Fibroblast of lung (primary cell): Measurements from ENCODE around the gene RUBCNL. TPM values are rescaled to one million over a fixed set of nuclear protein-coding genes. Genes with fewer than 3 reads are reported as not detected.
A peak's percentile ranks its signal among the peaks of the same experiment; 100 is the strongest.

Experiments used
- DNase-seq, 2 donors: peaks; one replicate each; pipeline versions ENCODE4 v3.0.0 to v3.0.0-alpha.2; 2010; ENCODE audit warnings: low read depth in 2 of 2
- H2AFZ ChIP-seq: 2 replicates; pipeline ENCODE4 v1.5.1; 2012; ENCODE audit warnings: low read length, control low read depth, inconsistent platforms
- H3K27ac ChIP-seq: 2 replicates; pipeline ENCODE4 v1.5.1; 2011; ENCODE audit warnings: low read length, control low read depth; ENCODE audit not compliant: insufficient read depth
- H3K27me3 ChIP-seq: 2 replicates; pipeline ENCODE4 v1.5.1; 2011; ENCODE audit warnings: mild to moderate bottlenecking, low read length; ENCODE audit not compliant: control insufficient read depth, insufficient read depth
- H3K36me3 ChIP-seq: 2 replicates; pipeline ENCODE4 v1.5.1; 2011; ENCODE audit warnings: low read length; ENCODE audit not compliant: control insufficient read depth, insufficient read depth
- H3K4me1 ChIP-seq: 2 replicates; pipeline ENCODE4 v1.5.1; 2011; ENCODE audit warnings: low read length; ENCODE audit not compliant: control insufficient read depth, insufficient read depth; ENCODE audit errors: extremely low read depth
- H3K4me2 ChIP-seq: 2 replicates; pipeline ENCODE4 v1.5.1; 2011; ENCODE audit warnings: low read length, control low read depth; ENCODE audit not compliant: insufficient read depth; ENCODE audit errors: extremely low read depth
- H3K4me3 ChIP-seq, 4 experiments: fragments of 200-600 bp in 1 of 4; sonication (generic) in 1 of 4; replicated peaks in 1 of 4; 2 replicates each; pipeline ENCODE4 v1.5.1; 2011 to 2016; ENCODE audit warnings: low read length in 4 of 4, low read depth in 3 of 4, mild to moderate bottlenecking in 3 of 4, control low read depth in 2 of 4, inconsistent platforms in 1 of 4, mixed read lengths in 1 of 4; ENCODE audit not compliant: insufficient read depth in 1 of 4; ENCODE audit errors: control extremely low read depth in 1 of 4
- H3K79me2 ChIP-seq: 2 replicates; pipeline ENCODE4 v1.5.1; 2012; ENCODE audit warnings: mild to moderate bottlenecking, low read length, inconsistent platforms; ENCODE audit not compliant: control insufficient read depth, insufficient read depth
- H3K9ac ChIP-seq: 2 replicates; pipeline ENCODE4 v1.5.1; 2011; ENCODE audit warnings: mild to moderate bottlenecking, low read length, control low read depth; ENCODE audit not compliant: insufficient read depth
- H3K9me3 ChIP-seq: 2 replicates; pipeline ENCODE4 v1.5.1; 2012; ENCODE audit warnings: low read depth, low read length; ENCODE audit not compliant: control insufficient read depth, insufficient read depth
- H4K20me1 ChIP-seq: 2 replicates; pipeline ENCODE4 v1.5.1; 2011; ENCODE audit warnings: low read length; ENCODE audit not compliant: control insufficient read depth, insufficient read depth; ENCODE audit errors: extremely low read depth
- EZH2 ChIP-seq: IDR thresholded peaks from 2 replicates; pipeline ENCODE4 v1.5.1; 2012; ENCODE audit warnings: low read length, control low read depth, mild to moderate bottlenecking; ENCODE audit errors: missing control alignments
- polyA plus RNA-seq, 2 donors: library from polyadenylated mRNA; depleted of rRNA in 1 of 2; stranded (reverse) in 1 of 2; unstranded in 1 of 2; fragments of >200 nt; gene quantifications; 2 replicates each; pipeline ENCODE4 v1.2.1, GENCODE V29; 2011 to 2012; ENCODE audit warnings: missing spikeins in 1 of 2
- total RNA-seq: library from RNA; depleted of rRNA; stranded (reverse); fragments of >200 nt; gene quantifications from 2 replicates; pipeline ENCODE4 v1.2.1, GENCODE V29; 2014
- TF ChIP-seq, protein P1 (sequence below), 2 donors: IDR thresholded peaks in 1 of 2; conservative IDR thresholded peaks in 1 of 2; 1 replicate in 1 of 2; 2 replicates in 1 of 2; pipeline ENCODE4 v1.5.1; 2011 to 2012; ENCODE audit warnings: low read length in 2 of 2, control low read depth in 1 of 2, inconsistent platforms in 1 of 2, low read depth in 1 of 2, mild to moderate bottlenecking in 1 of 2

The RUBCNL gene
- total and polyA plus RNA-seq, 2 donors (not counting 1 experiment from before 2014, with no cell fraction given): 0.70 to 3.6 TPM

DNA sequence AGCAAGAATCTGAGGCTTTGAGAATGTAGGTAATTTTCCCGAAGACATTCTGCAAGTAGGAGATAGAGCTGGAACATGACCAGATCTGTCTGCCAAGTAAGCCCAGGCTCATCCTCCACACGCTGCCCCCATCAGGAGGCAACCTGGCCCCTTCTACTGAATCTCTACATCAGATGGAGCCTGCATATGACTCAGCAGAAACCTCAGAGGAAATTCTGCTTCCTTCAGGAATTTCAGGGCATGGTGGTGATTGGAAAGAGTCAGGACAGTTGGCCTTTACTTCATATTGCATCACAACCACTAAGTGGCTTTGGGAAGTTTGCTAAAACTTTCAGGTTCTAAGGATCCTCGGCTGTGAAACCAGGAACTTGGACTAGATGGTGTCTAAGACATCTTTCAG, 90.1 kb downstream of the RUBCNL start:
- no peak overlapping the region for H3K4me2 ChIP-seq
- H3K4me1 ChIP-seq: peaks cover 3% of the 10 kb centered on the region
- H3K4me3 ChIP-seq: no peak overlapping the region
- no peak overlapping the region for H2AFZ ChIP-seq
- H3K36me3 ChIP-seq: no peaks in the 10 kb centered on the region
- no peak for TF ChIP-seq EZH2
- TF ChIP-seq, protein P1, sequence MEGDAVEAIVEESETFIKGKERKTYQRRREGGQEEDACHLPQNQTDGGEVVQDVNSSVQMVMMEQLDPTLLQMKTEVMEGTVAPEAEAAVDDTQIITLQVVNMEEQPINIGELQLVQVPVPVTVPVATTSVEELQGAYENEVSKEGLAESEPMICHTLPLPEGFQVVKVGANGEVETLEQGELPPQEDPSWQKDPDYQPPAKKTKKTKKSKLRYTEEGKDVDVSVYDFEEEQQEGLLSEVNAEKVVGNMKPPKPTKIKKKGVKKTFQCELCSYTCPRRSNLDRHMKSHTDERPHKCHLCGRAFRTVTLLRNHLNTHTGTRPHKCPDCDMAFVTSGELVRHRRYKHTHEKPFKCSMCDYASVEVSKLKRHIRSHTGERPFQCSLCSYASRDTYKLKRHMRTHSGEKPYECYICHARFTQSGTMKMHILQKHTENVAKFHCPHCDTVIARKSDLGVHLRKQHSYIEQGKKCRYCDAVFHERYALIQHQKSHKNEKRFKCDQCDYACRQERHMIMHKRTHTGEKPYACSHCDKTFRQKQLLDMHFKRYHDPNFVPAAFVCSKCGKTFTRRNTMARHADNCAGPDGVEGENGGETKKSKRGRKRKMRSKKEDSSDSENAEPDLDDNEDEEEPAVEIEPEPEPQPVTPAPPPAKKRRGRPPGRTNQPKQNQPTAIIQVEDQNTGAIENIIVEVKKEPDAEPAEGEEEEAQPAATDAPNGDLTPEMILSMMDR (conservative IDR thresholded peaks at IDR 0.05 in 1 of 2, IDR thresholded peaks at IDR 0.05 in 1 of 2; ENCODE audit: low read depth in 1 of 2, low read length in 2 of 2): no peak
- H3K27me3 ChIP-seq: no peaks in the 10 kb centered on the region
- H3K9ac ChIP-seq: no peak overlapping the region
- H3K27ac ChIP-seq: peak overlapping the region; percentile 36
- no peaks in the 10 kb centered on the region for H3K9me3 ChIP-seq
- DNase-seq: peak; percentile 89 to 94
- no peaks in the 10 kb centered on the region for H3K79me2 ChIP-seq
- H4K20me1 ChIP-seq: no peaks in the 10 kb centered on the region

- peak overlapping the region; percentile 36 for H3K27ac ChIP-seq
- H2AFZ ChIP-seq: no peak overlapping the region
- DNase-seq: peak; percentile 96 to 98
These were observed 90.8 kb downstream of the RUBCNL start for GRCh38 chr13:46296115-46296822.

GRCh38 chr13:46295491-46296114, 91.4 kb downstream of the RUBCNL start:
- H3K9me3 ChIP-seq: no peaks in the 10 kb centered on the region
- no peak overlapping the region for H3K4me3 ChIP-seq
- H3K27me3 ChIP-seq: no peaks in the 10 kb centered on the region
- no peak overlapping the region for H3K27ac ChIP-seq
- DNase-seq: peak in 1 of 2 donors; percentile 88
- H3K9ac ChIP-seq: no peak overlapping the region
- no peaks in the 10 kb centered on the region for H3K79me2 ChIP-seq
- H3K4me1 ChIP-seq: peaks cover 3% of the 10 kb centered on the region
- H3K4me2 ChIP-seq: no peak overlapping the region
- no peak overlapping the region for H2AFZ ChIP-seq
- TF ChIP-seq, protein P1 (conservative IDR thresholded peaks at IDR 0.05 in 1 of 2, IDR thresholded peaks at IDR 0.05 in 1 of 2; ENCODE audit: low read depth in 1 of 2, low read length in 2 of 2): no peak
- no peak for TF ChIP-seq EZH2
- no peaks in the 10 kb centered on the region for H4K20me1 ChIP-seq
- no peaks in the 10 kb centered on the region for H3K36me3 ChIP-seq

More at GRCh38 chr13:46296115-46296822, 90.8 kb downstream of the RUBCNL start:
- H4K20me1 ChIP-seq: no peaks in the 10 kb centered on the region
- TF ChIP-seq, protein P1 (conservative IDR thresholded peaks at IDR 0.05 in 1 of 2, IDR thresholded peaks at IDR 0.05 in 1 of 2; ENCODE audit: low read depth in 1 of 2, low read length in 2 of 2): no peak
- no peak for TF ChIP-seq EZH2
- H3K27me3 ChIP-seq: no peaks in the 10 kb centered on the region
- H3K79me2 ChIP-seq: no peaks in the 10 kb centered on the region
- peak overlapping the region; percentile 33 for H3K4me2 ChIP-seq
- H3K4me3 ChIP-seq: no peak overlapping the region
- H3K36me3 ChIP-seq: no peaks in the 10 kb centered on the region
- H3K9me3 ChIP-seq: no peaks in the 10 kb centered on the region
- no peak overlapping the region for H3K9ac ChIP-seq
- H3K4me1 ChIP-seq: peaks cover 3% of the 10 kb centered on the region
